EH (cell line): ENCODE measurements around the gene ACY1.
A peak's percentile ranks its signal among the peaks of the same experiment; 100 is the strongest.

ENCODE experiments used
- DNase-seq: peaks from one replicate; pipeline ENCODE4 v3.0.0-alpha.2; 2015; ENCODE audit warnings: low read depth

The ACY1 gene

DNA sequence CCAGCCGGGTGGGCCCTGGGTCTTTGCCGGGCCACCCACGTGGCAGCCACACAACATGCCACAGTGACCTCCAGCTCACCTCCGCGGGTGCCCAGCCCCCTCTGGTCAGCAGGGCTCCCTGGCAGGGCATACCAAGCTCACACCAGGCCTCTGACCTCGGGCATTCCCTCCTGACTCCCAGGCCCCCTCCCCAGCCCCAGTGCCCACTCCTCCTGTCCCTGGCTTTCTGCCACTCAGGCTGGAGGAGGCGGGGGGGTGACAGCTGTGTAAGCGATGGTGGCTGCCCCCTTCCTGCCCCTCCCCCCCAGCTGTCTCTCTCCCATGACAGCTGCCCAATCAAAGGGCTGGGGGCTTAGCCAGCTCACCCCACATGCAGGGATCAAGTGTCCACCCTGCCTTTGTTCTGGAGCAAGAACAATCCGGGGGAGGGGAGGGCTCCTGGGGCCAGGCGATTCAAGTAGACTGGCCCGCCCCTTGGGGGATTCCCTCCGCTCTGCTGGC is 19.3 kb upstream of the ACY1 start:
- no peak for DNase-seq

DNA sequence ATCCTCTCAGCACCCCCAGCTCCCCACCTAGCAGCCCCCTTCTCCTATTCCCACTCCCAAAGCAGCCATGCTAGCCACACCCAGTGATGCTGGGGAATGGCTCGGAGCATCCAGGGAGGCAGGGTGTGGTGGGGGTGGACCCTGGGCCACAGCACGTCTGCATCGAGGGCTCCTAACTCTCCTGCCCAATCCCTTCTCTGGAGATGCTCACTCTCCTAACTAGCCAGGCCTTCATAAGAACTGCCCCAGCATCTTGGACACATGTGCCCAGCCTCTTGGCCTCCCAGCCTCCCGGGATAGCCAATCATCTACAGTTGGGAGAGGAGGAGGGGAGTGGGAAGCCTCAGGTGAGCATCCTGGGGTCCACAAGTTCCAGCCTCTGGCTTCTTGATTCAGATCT is 18.8 kb upstream of the ACY1 start:
- no peak for DNase-seq

DNA sequence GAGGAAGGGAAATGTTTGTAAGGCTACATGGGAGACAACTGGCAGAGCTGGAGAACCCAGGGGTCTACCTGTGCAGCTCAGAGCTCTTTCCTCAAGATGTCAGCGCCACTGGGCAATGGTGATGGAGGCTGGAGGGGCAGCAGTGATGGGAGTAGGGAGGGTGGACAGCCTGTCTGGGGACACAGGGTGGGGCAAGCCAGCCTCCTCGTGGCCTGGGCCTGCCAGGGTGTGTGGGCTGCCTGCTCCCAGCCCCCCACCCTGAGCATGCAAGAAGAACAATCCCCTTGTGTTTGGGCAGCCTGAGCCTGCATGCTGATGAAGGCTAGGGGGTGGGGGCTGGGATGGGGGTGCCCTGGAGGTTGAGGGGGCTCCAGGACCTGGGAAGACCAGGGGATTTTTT is 17.3 kb upstream of the ACY1 start:
- no peak for DNase-seq

DNA sequence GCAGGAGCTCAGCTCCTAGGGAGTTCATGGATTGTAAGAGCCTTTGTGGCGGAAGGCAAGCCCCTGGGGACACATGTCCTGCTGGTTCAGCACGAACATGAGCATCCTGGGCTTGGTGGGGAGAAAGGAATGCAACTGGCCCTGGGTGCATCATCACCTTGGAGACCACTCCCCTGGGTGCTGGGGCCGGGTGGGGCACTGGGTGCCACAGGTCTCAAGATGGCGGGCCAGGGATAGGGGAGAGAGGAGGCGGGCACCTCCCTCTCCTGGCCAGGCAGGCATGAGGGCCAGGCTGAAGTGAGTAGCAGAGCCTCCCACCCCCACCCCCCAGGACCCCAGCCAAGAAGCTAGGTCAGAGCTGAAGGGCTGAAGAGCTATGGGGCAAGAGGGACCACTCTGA is 16.8 kb upstream of the ACY1 start:
- no peak for DNase-seq

DNA sequence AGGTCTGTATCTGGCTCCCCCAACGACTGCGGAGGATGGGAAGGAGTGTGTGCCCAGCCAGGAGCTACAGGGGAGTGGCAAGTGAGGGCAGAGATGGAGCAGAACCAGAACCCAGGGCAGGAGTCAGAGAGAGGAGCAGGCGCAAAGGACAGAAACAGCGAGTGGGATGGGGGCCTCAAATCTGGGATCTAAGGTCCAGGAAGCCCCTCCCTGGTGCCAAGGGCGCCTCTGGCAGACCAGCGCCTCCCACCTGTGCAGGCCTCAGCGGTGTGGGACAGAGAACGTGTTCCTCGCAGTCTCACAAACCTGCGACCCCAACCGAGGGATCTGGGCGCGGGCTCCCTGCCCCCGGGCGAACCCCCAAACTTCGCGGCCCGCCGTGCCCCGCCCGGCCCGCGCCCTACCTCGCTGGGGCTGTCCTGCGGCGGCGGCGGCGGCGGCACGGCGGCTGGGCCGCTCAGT is 16.4 kb upstream of the ACY1 start:
- DNase-seq, result no peak

DNA sequence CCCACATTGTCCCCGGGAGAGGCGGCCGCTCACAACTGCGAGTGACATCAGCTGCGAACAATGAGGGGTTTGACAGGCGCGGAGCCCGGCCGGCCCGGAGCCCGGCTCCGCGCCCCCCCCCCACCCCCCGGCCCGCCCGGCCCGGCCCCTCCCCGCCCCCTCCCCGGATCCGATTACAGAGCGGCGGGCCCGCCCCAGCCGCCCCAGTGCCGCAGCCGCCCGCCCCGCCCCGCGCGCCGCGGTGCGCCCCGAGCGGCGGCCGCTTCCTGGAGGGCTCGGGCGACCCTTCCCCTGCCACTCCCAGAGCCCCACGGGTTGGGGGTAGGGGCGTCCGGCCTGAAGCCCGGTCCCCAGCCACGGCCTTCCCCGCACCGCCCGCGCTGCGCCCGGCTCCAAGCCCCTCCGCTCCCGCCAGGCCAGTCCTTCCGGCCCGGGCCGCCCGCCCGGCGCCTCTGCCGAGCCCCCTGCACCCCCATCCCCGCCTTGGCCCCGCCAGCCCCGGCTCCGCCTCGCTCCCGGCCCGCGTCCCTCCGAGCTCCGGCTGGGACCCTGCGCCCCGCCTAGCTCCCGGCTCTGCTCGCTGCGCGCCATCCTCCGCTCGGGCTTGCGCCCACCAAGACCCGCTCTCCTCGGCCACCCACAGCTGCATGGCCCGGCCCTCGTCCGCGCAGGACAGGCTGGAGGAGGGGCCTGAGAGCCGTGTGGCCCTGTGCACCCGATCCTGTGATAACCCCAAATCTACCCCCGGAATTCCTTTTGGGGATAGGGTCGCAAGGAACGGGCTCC is 15.8 kb upstream of the ACY1 start, which contains the start of gene PCBP4:
Gene PCBP4, minus strand, starts transcription at position 71 of the 786 bp plus-strand sequence. CDS start 6,214 bp downstream, outside the sequence.
- peak; percentile 83 for DNase-seq

DNA sequence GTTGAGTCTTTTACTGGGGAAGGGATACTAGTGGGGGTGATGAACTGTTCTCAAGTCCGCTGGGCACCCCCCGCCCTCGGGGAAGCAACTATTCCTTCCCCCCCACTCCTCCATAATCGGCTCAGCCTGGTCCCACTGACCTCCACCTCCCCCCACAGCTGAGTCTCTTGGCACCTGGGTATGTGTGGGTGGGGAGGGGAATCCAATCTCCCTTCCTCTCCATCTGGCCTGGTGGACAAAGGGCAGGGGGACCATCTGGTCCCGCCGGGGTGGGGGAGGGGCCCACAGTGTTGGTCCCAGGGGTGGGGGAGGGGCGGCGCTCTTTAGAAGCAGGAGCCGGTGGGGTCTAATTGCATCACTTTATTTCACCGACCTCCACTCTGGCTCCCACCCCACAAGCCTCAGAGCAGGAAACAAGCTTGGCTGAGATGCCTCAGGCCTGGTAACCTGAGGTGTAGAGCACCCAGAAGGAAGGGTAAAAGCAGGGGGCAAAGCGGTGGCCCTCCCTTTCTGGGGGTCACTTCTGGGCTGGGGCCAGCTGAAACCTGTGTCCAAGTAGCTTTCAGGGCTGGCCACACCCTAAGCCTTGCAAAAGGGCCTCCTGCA is 15.1 kb upstream of the ACY1 start:
- peak; percentile 21 for DNase-seq

DNA sequence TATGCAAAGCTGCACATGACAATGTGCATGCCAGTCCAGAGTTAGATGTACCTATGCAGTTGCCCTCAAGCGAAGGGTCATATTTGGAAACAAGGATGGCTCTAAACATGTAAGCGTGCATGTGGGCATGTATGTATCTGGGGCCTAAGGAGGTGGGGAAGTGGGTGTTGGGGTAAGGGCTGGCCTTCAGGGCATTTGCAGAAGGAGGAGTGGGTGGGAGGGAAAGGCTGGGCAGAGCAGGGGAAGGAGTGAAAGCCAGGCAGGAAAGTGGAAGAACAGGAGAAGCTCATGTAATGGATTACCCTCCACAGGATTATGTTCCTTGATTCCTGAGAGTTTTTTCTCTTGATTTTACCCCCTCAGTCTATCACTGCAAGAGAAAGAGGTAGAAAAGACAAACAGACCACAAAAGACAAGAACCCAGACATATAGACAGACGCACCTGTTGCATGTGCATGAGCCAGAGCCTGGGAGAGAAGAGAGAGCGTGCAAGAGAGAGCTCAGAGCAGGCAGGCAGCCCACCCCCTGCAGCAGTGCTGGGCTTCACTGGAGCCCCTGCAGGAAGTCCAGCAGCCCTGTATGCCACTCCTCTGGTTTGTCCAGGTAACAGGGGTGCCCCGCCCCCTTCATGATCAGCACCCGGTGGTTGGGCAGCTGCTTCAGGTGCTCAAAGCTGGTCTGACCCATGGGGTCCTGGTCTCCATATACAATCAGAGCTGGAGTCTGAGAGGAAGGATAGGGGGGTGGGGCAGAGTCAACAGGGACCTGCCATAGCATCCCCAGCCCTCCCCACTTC is 14.3 kb upstream of the ACY1 start:
- no peak for DNase-seq

DNA sequence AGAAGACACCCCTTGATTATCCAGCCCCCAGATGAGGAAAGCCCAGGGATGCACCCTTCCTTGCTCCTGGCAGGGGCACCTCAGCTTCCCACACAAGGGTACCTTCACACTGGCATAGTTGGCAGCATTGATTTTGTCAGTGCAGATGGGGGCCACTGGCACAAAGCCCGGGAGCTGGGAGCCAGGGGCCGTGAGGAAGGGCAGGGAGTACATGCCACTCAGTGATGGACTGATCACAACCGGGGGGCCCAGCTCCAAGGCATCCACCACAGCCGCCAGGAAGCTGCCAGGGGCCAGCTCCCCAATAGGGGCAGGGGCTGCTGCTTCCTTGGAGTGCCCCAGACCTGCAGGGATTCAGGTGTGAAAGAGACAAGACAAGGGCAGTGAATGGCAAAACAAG is 13.5 kb upstream of the ACY1 start:
- DNase-seq, result no peak

DNA sequence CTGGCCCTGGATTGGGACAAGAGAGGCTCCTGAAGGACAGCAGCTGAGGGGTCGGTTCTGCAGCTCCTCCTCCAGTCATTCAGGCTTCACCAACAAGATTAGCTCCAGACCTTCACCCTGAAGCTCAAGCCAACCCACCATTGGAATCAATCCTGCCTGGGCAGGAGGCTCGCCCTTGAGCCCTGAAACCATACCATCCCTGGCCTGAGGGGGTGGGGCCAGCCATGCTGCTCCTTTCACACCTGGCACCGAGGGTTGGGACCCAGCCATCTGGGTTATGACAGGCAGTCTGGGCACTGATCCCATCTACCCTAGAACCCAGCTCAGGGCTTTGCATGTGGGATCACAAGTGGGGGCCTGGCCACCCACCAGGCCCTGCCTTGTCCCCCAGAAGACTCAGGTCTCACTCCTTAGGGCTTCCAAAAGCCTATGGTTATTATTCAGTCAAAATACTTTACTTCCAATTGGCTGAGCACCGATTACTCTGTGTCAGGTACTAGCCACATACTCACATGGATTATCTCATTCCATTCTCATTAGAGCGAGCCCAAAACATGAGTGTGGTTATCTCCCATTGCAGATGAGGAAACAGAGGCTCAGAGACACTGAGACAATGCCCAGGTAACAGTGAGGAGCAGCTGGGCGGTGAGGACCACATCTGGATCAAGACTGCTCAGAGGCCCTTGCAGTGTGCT is 12.6 kb upstream of the ACY1 start:
- DNase-seq, result no peak

DNA sequence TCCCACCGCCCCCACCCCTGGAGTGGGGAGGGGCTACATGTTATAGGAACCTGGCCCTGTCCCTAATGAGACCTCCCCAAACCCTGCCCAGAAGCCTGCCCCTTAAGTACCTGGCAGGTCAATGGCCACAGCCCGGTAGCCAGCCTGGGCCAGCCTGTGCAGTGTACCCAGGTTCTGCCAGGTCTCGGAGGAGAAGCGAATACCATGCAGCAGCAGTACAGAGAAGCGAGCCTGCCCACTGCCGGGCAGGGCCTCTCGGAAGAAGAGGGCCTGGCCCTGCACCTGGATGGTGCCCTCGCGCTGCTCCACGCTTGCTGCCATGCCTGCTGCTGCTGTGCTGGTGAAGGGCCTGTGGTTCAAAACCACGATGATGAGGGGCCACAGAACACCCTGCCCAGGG is 12.0 kb upstream of the ACY1 start:
- no peak for DNase-seq

DNA sequence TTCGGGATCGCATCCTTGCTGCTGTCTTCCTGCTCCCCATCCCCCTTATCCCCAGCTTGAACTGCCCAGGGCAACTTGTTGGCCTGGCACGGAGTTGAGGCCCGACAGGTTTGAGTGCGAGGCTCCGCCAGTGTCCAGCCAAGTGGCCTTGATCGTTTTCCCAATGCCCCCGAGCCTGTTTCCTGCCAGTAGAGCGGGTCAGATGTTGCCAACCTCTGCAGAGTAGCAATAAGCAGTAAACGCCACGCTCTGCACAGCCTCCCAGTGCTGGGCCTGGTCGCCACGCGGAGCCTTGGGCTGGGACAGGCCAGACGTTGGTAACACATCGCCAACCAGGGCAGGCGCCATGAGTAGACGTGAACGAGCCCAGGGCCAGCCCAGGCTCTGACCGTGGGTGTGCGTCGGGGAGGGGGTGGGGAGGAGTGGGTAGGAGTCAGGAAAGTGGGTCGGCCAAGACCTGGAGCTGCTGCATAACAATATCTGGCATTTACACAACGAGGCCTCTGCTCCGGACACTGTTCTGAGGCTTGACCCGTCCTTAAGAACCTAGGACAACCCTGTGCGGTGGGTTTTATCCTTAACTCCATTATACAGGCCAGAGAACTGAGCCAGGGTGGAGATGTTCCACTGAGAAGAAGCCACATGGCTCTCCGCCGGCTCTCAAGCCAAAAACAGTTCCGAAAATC is 8.9 kb upstream of the ACY1 start:
- no peak for DNase-seq

DNA sequence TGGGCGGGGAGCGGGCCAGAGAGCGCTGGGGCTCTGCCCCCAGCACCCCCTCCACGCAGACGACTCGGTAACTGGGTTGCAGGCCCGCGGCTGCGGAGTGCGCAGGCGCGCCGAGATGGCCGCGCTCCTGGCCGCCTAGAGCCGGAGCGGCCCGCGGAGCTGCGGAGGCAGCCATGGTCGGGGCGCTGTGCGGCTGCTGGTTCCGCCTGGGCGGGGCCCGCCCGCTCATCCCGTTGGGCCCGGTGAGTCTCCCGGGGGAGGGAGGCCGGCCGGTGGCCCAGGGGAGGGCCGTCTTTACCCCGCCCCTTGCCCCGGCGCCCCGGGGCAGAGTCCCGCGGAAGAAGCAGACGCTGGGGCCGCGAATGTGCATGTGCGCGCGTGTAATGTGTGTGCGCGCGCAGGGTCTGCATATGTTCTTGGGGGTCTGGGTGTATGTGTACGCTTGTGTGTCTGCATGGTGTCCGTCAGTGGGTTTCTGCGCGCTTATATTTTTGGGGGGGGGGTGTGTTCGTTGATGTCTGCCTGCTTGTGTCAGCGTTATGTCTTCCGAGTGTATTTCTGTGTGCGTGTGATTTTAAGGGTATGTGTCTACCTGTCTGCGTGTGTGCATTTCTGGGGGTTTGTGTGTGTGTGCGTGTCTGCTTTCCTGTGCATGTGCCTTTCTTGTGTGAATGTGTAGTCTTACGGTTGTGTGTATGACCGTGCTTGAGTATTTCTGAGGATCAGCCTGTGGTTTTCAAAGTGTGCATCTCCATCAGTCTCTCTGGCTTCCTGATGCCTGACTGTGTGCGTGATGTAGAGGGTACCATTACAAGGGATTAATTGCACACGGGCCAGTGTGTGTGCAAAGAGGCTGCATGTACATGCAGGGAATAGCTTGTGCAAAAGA is 8.1 kb upstream of the ACY1 start, which contains the start of gene ABHD14A:
Gene ABHD14A, plus strand, starts transcription at position 102 of the 889 bp plus-strand sequence. Its CDS starts 72 bp downstream, at position 174.
- DNase-seq, result peak; percentile 73

DNA sequence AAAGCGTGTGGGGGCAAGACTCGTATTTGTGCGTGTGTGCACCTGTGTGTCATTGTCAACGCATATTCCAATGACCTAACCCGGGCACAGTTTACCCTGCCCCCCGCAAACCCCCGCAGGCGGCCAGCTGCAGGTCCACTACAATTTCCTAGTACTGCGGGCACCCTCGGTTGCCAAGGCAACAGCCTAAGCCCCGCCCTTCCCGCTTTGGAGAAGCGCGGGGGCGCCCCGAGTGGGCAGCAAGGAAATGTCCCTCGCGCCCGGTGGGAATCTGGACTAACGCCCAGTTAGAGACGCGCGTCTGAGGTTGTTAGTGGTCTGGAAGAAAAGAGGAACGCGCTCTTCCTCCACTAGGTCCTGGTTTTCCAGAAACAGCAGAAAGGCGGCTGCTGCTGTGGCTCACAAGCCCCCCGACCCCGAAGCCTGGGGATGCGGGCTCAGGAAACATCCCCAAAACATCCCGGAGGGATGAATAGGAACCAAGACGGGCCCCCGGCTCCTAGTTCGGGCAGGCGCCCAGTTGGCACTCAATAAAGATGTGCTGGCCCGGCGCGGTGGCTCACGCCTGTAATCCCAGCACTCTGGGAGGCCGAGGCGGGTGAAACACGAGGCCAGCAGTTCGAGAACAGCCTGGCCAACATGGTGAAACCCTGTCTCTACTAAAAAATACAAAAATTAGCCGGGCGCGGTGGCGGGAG is 7.3 kb upstream of the ACY1 start:
- peak; percentile 73 for DNase-seq

DNA sequence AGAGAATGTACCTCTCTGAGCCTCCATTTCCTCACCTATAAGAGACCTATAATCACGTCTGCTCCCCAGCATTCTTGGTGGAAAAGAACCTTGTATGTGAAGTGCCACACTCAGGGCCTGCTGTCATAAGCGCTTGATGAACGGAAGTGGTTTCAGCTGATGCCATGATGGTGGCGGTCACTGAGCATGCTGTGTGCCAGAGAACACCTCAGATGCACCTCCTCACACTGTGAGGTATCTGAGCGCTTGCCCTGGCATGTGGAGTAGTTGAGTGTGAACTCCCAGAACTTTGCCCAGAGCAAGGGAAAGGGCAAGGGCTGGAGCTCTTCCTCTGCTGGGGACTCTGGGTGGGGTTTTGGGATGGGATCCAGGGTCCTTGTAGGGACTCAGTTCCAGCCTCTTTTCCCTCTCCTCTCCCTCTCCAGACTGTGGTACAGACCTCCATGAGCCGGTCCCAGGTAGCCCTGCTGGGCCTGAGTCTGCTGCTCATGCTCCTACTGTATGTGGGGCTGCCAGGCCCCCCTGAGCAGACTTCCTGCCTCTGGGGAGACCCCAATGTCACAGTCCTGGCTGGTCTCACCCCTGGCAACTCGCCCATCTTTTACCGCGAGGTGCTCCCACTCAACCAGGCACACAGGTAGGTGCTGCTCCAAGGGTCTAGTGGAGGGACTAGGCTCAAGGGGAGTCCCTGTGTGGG is 5.7 kb upstream of the ACY1 start:
- no peak for DNase-seq

DNA sequence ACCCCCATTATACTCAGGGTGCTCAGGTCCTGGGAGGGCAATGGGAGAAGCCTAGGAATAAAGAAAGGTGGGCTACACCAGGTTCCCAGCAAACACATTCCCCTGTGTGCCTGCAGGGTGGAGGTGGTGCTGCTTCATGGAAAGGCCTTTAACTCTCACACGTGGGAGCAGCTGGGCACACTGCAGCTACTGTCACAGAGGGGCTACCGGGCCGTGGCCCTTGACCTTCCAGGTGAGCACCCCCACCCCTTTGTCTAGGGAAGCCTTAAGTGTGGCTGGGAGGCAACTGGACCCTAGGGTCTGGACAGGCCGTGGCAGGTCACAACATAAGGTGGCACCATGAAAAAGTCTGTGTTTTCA is 5.2 kb upstream of the ACY1 start:
- no peak for DNase-seq

DNA sequence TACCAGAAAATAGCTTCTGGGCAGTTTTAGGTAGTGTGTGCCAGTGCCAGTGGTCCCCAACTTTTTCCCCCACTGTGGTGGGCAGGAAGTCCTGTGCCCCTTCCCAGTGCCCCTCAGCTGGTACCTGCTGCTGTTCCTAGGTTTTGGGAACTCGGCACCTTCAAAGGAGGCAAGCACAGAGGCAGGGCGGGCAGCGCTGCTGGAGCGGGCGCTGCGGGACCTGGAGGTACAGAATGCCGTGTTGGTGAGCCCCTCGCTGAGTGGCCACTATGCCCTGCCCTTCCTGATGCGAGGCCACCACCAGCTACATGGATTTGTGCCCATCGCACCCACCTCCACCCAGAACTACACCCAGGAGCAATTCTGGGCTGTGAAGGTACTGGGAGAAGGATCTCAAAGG is 3.1 kb upstream of the ACY1 start:
- no peak for DNase-seq

DNA sequence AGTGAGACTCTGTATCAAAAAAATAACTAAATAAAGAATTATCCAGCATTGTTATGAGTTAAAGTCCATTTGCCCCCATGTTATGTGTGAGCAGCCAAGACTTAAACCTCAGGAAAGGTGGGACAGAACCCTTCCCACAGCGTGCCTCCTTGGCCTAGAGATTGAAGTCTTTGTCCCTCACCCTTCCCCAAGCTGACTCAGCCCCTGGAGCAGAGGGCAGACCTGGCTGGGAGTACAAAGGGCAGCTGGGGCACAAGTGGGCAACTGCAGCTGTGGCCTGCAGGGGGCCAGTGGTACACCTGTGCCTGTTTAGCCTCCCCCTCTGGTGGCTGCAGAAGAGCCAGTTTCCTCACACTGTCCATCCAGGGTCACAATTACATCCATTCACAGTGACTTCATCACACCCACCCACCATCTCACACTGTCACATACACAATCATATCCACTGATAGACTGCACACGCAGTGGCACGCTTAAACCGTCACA is 940 bp upstream of the ACY1 start:
- no peak for DNase-seq
